ENCODE measurements around the gene THRSP. TPM values are rescaled to one million over a fixed set of nuclear protein-coding genes. Genes with fewer than 3 reads are reported as not detected.

The THRSP gene
- total and polyA plus RNA-seq, 10 of the 15 experiments (the other 5 are each of a cell fraction or from before 2014, with no cell fraction given), result 0.18 TPM; not detected in 9

DNA sequence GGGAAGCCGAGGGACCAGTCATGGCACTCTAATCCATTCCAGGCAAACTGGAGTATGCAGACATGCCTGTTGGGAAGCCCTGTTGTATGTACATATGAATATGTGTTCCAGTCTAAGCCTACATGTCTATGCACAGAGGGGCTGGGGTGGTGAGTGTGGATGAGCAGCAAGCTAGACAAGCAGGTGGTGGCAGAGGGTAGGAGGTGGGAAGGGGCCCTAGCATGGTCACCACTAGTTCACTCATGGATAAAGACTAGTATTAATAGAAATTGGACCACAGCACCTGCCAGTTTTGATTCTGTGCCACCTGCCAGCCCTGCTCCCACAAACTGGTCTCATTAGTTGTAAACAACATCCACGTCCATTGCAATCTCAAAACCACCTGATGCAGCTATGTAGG is 1.5 kb downstream of the THRSP start:
- Histone ChIP-seq H2AFZ (ENCODE audit: control insufficient read depth, low read depth, low read length) (no peak overlapping the region), H3K4me2 (ENCODE audit: control insufficient read depth, insufficient read depth) (no peak overlapping the region), H3K4me3 (no peak overlapping the region), H4K20me1 (ENCODE audit: control insufficient read depth, insufficient read depth) (no peaks in the 10 kb centered on the region), H3K9me3 (replicated peaks; ENCODE audit: control insufficient read depth, insufficient read depth, low read length) (no peaks in the 10 kb centered on the region), H3K4me1 (ENCODE audit: control insufficient read depth, insufficient read depth, low read length) (no peaks in the 10 kb centered on the region), H3K27me3 (replicated peaks in 1 of 2; ENCODE audit: control insufficient read depth in 2 of 2, insufficient read depth in 2 of 2, low read length in 1 of 2) (no peaks in the 10 kb centered on the region), H3K9ac (ENCODE audit: control insufficient read depth, insufficient read depth, low read length) (no peak overlapping the region), H3K79me2 (ENCODE audit: control insufficient read depth, insufficient read depth, low read length) (no peaks in the 10 kb centered on the region), H3K36me3 (ENCODE audit: control insufficient read depth in 2 of 2, insufficient read depth in 2 of 2, low read length in 1 of 2) (peaks cover 0 to 10% of the 10 kb centered on the region in 2 experiments; a peak in 3 of 4 replicates), H3K27ac (ENCODE audit: control insufficient read depth, insufficient read depth) (no peak overlapping the region)
- no TSS peak for BruUV-seq (replicated peaks)
- ChIA-PET POLR2A (no interaction called here), RAD21 (ENCODE audit: unreplicated experiment) (no interaction called here), CTCF (interaction anchor here (0.8 to 1.3 kb wide), 3 partner anchors 9 to 19 kb away, joined by 3 to 6 read pairs (median 5); no protein-coding TSS in a partner anchor), SMC1A (ENCODE audit: uncharacterized antibody, unreplicated experiment) (no interaction called here)
- in situ Hi-C loops (cut with MboI), result no loop called here
- FAIRE-seq, result no peak
- 95% methylated on average over 2 of the region's 2 CpGs for WGBS (ENCODE audit: insufficient coverage, insufficient replicate concordance, low lambda C conversion rate, missing lambda C conversion rate)
- intact Hi-C loops (cut with micrococcal nuclease; ENCODE audit: unreplicated experiment), result no loop called here
- no peak for ATAC-seq
- DNase-seq (ENCODE audit: low read depth, low spot score), result no peak
- TF ChIP-seq, protein P1, sequence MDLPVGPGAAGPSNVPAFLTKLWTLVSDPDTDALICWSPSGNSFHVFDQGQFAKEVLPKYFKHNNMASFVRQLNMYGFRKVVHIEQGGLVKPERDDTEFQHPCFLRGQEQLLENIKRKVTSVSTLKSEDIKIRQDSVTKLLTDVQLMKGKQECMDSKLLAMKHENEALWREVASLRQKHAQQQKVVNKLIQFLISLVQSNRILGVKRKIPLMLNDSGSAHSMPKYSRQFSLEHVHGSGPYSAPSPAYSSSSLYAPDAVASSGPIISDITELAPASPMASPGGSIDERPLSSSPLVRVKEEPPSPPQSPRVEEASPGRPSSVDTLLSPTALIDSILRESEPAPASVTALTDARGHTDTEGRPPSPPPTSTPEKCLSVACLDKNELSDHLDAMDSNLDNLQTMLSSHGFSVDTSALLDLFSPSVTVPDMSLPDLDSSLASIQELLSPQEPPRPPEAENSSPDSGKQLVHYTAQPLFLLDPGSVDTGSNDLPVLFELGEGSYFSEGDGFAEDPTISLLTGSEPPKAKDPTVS (IDR thresholded peaks at IDR 0.05; ENCODE audit: low read depth, low read length), result no peak
- TF ChIP-seq CREB1 (IDR thresholded peaks at IDR 0.05; ENCODE audit: low read depth) (no peak), ZZZ3 (IDR thresholded peaks at IDR 0.05; ENCODE audit: control insufficient read depth, insufficient read length, low read depth) (no peak), SUPT20H (IDR thresholded peaks at IDR 0.05; ENCODE audit: borderline replicate concordance, control insufficient read depth, low read depth, low read length) (no peak), POLR2AphosphoS5 (IDR thresholded peaks at IDR 0.05; ENCODE audit: low read length) (no peak), CHD2 (IDR thresholded peaks at IDR 0.05; ENCODE audit: borderline replicate concordance, low read depth, low read length) (no peak), MEF2A (IDR thresholded peaks at IDR 0.05; ENCODE audit: insufficient read depth, low read depth, low read length) (no peak), CHD1 (IDR thresholded peaks at IDR 0.05; ENCODE audit: low read depth, low read length) (no peak), ZNF207 (IDR thresholded peaks at IDR 0.05; ENCODE audit: borderline replicate concordance) (no peak), STAT1 (conservative IDR thresholded peaks at IDR 0.05) (no peak), TARDBP (IDR thresholded peaks at IDR 0.05; ENCODE audit: borderline replicate concordance) (no peak), EP300 (IDR thresholded peaks at IDR 0.05; ENCODE audit: borderline replicate concordance in 1 of 2, control insufficient read depth in 1 of 2, low read depth in 2 of 2, low read length in 2 of 2) (no peak)
- TF ChIP-seq, protein P2, sequence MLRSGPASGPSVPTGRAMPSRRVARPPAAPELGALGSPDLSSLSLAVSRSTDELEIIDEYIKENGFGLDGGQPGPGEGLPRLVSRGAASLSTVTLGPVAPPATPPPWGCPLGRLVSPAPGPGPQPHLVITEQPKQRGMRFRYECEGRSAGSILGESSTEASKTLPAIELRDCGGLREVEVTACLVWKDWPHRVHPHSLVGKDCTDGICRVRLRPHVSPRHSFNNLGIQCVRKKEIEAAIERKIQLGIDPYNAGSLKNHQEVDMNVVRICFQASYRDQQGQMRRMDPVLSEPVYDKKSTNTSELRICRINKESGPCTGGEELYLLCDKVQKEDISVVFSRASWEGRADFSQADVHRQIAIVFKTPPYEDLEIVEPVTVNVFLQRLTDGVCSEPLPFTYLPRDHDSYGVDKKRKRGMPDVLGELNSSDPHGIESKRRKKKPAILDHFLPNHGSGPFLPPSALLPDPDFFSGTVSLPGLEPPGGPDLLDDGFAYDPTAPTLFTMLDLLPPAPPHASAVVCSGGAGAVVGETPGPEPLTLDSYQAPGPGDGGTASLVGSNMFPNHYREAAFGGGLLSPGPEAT (IDR thresholded peaks at IDR 0.05; ENCODE audit: low read depth), result no peak
- TF ChIP-seq, protein P3, sequence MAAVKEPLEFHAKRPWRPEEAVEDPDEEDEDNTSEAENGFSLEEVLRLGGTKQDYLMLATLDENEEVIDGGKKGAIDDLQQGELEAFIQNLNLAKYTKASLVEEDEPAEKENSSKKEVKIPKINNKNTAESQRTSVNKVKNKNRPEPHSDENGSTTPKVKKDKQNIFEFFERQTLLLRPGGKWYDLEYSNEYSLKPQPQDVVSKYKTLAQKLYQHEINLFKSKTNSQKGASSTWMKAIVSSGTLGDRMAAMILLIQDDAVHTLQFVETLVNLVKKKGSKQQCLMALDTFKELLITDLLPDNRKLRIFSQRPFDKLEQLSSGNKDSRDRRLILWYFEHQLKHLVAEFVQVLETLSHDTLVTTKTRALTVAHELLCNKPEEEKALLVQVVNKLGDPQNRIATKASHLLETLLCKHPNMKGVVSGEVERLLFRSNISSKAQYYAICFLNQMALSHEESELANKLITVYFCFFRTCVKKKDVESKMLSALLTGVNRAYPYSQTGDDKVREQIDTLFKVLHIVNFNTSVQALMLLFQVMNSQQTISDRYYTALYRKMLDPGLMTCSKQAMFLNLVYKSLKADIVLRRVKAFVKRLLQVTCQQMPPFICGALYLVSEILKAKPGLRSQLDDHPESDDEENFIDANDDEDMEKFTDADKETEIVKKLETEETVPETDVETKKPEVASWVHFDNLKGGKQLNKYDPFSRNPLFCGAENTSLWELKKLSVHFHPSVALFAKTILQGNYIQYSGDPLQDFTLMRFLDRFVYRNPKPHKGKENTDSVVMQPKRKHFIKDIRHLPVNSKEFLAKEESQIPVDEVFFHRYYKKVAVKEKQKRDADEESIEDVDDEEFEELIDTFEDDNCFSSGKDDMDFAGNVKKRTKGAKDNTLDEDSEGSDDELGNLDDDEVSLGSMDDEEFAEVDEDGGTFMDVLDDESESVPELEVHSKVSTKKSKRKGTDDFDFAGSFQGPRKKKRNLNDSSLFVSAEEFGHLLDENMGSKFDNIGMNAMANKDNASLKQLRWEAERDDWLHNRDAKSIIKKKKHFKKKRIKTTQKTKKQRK (IDR thresholded peaks at IDR 0.05; ENCODE audit: low read depth, low read length), result no peak
- TF ChIP-seq, protein P4, sequence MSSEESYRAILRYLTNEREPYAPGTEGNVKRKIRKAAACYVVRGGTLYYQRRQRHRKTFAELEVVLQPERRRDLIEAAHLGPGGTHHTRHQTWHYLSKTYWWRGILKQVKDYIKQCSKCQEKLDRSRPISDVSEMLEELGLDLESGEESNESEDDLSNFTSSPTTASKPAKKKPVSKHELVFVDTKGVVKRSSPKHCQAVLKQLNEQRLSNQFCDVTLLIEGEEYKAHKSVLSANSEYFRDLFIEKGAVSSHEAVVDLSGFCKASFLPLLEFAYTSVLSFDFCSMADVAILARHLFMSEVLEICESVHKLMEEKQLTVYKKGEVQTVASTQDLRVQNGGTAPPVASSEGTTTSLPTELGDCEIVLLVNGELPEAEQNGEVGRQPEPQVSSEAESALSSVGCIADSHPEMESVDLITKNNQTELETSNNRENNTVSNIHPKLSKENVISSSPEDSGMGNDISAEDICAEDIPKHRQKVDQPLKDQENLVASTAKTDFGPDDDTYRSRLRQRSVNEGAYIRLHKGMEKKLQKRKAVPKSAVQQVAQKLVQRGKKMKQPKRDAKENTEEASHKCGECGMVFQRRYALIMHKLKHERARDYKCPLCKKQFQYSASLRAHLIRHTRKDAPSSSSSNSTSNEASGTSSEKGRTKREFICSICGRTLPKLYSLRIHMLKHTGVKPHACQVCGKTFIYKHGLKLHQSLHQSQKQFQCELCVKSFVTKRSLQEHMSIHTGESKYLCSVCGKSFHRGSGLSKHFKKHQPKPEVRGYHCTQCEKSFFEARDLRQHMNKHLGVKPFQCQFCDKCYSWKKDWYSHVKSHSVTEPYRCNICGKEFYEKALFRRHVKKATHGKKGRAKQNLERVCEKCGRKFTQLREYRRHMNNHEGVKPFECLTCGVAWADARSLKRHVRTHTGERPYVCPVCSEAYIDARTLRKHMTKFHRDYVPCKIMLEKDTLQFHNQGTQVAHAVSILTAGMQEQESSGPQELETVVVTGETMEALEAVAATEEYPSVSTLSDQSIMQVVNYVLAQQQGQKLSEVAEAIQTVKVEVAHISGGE (CRISPR knock-in tag; IDR thresholded peaks at IDR 0.05), result no peak

Data from GM12878 (cell line).